H1 (cell line): ENCODE results near the gene DRD2. TPM values are rescaled to one million over a fixed set of nuclear protein-coding genes. Genes with fewer than 3 reads are reported as not detected.

Experiments used
- ATF2 ChIP-seq: IDR thresholded peaks from 2 replicates; pipeline ENCODE4 v1.6.1; 2012; ENCODE audit warnings: low read length, inconsistent platforms
- BRCA1 ChIP-seq: IDR thresholded peaks from 2 replicates; pipeline ENCODE4 v1.6.1; 2012; ENCODE audit warnings: low read depth, low read length, improper control_type of control experiment
- CHD7 ChIP-seq: fragments of 300-600 bp; sonication (generic); IDR thresholded peaks from 2 replicates; pipeline ENCODE4 v1.7.1; 2012; ENCODE audit warnings: low read length, moderate library complexity, mild to moderate bottlenecking, inconsistent platforms; ENCODE audit not compliant: insufficient replicate concordance
- CREB1 ChIP-seq: IDR thresholded peaks from 2 replicates; pipeline ENCODE4 v1.6.1; 2012; ENCODE audit warnings: inconsistent platforms
- CTBP2 ChIP-seq: IDR thresholded peaks from 2 replicates; pipeline ENCODE4 v1.7.0; 2011; ENCODE audit warnings: borderline replicate concordance, mild to moderate bottlenecking, moderate library complexity, mixed read lengths, low read length; ENCODE audit not compliant: insufficient read depth, insufficient read length
- FOSL1 ChIP-seq: IDR thresholded peaks from 2 replicates; pipeline ENCODE4 v1.6.1; 2011; ENCODE audit warnings: mild to moderate bottlenecking, low read depth, low read length, moderate library complexity; ENCODE audit not compliant: insufficient read depth
- JUN ChIP-seq: IDR thresholded peaks from 2 replicates; pipeline ENCODE4 v1.6.1; 2011; ENCODE audit warnings: low read depth, mild to moderate bottlenecking, improper control_type of control experiment, low read length
- POLR2A ChIP-seq, 2 experiments: IDR thresholded peaks; 1 replicate in 1 of 2; 2 replicates in 1 of 2; pipeline ENCODE4 v1.6.1; 2011; ENCODE audit warnings: low read depth in 2 of 2, low read length in 2 of 2, mild to moderate bottlenecking in 2 of 2; ENCODE audit errors: control extremely low read depth in 1 of 2
- POLR2AphosphoS5 ChIP-seq: IDR thresholded peaks from 2 replicates; pipeline ENCODE4 v1.6.1; 2011; ENCODE audit warnings: low read depth, low read length
- RXRA ChIP-seq: IDR thresholded peaks from 2 replicates; pipeline ENCODE4 v1.6.1; 2011; ENCODE audit warnings: low read depth, mild to moderate bottlenecking, low read length, moderate library complexity; ENCODE audit not compliant: insufficient read depth
- TAF7 ChIP-seq: optimal IDR thresholded peaks from 2 replicates; pipeline ENCODE3; 2011; ENCODE audit warnings: low read depth, mild to moderate bottlenecking, inconsistent platforms, low read length, moderate library complexity, borderline replicate concordance
- polyA plus RNA-seq, 7 experiments: library from polyadenylated mRNA; depleted of rRNA in 3 of 7; stranded (reverse) in 5 of 7; unstranded in 2 of 7; fragments of >200 nt in 5 of 7; fragments of 200-250 nt in 2 of 7; gene quantifications; 1 replicate in 5 of 7; 2 replicates in 1 of 7; 4 replicates in 1 of 7; pipeline versions ENCODE4 v1.2.1 to v1.2.3, GENCODE V29; 2011 to 2013; ENCODE audit warnings: missing spikeins in 2 of 7, mixed read lengths in 2 of 7
- total RNA-seq: library from RNA; stranded (reverse); fragmentation: NEBNext Ultra II Directional; extraction: Animal tissue kit (Norgen Biotek cat#: 25700); gene quantifications from 2 replicates; pipeline ENCODE4 v1.2.1, GENCODE V29; 2021

The DRD2 gene
- total and polyA plus RNA-seq, 2 of the 8 experiments (the other 6 are each of a cell fraction or from before 2014, with no cell fraction given) = 0.26 to 0.41 TPM

- TF ChIP-seq CHD7 (no peak), ATF2 (no peak), POLR2A (IDR thresholded peaks at IDR 0.05; ENCODE audit: control extremely low read depth in 1 of 2, low read depth in 2 of 2, low read length in 2 of 2) (no peak), CTBP2 (no peak), CREB1 (no peak), BRCA1 (no peak), TAF7 (no peak), RXRA (no peak), JUN (no peak), FOSL1 (no peak), POLR2AphosphoS5 (no peak)
These were observed 89.4 kb downstream of the DRD2 start (continued) for GRCh38 chr11:113385749-113386148.
